Gastrocnemius medialis (tissue), 4 donors: Measurements from ENCODE around the gene CTDSP1.

Experiments used
- POLR2A ChIP-seq, 2 donors: fragments of 450-650 bp; IDR thresholded peaks; one replicate each; pipeline ENCODE4 v1.6.1; 2017; ENCODE audit warnings: antibody characterized with exemption in 2 of 2, mild to moderate bottlenecking in 2 of 2, moderate library complexity in 2 of 2
- TF ChIP-seq, protein P1 (sequence below), 5 experiments: fragments of 450-650 bp in 3 of 5; fragments of 200-600 bp in 2 of 5; sonication (generic) in 2 of 5; IDR thresholded peaks in 4 of 5; conservative IDR thresholded peaks in 1 of 5; 1 replicate in 4 of 5; 2 replicates in 1 of 5; pipeline ENCODE4 v1.5.1; 2016 to 2019; ENCODE audit warnings: antibody characterized with exemption in 5 of 5, mild to moderate bottlenecking in 3 of 5, moderate library complexity in 3 of 5

- TF ChIP-seq, protein P1, sequence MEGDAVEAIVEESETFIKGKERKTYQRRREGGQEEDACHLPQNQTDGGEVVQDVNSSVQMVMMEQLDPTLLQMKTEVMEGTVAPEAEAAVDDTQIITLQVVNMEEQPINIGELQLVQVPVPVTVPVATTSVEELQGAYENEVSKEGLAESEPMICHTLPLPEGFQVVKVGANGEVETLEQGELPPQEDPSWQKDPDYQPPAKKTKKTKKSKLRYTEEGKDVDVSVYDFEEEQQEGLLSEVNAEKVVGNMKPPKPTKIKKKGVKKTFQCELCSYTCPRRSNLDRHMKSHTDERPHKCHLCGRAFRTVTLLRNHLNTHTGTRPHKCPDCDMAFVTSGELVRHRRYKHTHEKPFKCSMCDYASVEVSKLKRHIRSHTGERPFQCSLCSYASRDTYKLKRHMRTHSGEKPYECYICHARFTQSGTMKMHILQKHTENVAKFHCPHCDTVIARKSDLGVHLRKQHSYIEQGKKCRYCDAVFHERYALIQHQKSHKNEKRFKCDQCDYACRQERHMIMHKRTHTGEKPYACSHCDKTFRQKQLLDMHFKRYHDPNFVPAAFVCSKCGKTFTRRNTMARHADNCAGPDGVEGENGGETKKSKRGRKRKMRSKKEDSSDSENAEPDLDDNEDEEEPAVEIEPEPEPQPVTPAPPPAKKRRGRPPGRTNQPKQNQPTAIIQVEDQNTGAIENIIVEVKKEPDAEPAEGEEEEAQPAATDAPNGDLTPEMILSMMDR (IDR thresholded peaks at IDR 0.05 in 4 of 5, conservative IDR thresholded peaks at IDR 0.05 in 1 of 5), result no peak
- TF ChIP-seq POLR2A (IDR thresholded peaks at IDR 0.05), result no peak
These were observed 680 bp downstream of the CTDSP1 start for GRCh38 chr2:218400167-218400929.
